Stimulated activated CD8-positive, alpha-beta memory T cell treated with anti-CD3 and anti-CD28 coated beads, Interleukin-4, amount 100 ng/mL, for 48 hours (primary cell): ENCODE data around the gene CERS4.
A peak's percentile ranks its signal among the peaks of the same experiment; 100 is the strongest.
"Not testable (repeated sequence)": the region's sequence is repeated elsewhere in the genome, so short reads cannot be mapped to it uniquely, and the experiment has no call there.

Experiments used
- DNase-seq: peaks from one replicate; pipeline ENCODE4 v3.0.0-alpha.2; 2020

CERS4 gene

GRCh38 chr19:8208922-8209461 is at the start of gene CERS4:
Gene CERS4 (plus strand): TSS chr19:8209370. CDS start chr19:8251077, 41,707 bp downstream.
- DNase-seq = peak; percentile 81

DNA sequence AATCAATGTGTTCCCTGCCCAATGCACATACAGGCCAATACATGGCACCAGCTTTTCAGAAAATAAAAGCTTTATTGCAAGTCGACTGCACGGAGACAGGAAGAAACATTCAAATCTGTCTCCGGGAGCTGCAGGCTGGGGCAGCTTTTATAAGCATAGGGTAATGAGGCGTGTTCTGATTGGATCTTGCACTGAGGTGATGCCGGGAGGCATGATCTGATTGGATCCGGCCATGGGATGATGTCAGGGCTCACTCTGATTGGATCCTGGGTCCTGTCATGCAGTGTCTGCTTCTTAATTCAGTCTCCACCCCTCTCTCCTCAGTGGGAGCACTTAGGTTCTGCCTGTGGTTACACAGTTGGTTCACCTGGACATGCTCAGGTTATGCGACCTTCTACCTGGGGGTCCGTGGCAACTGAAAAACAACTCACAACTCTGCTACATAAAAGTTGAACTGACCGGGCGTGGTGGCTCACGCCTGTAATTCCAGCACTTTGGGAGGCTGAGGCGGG is 48.0 kb upstream of the CERS4 start:
- peak; percentile 54 for DNase-seq

- no peak for DNase-seq
Observed at GRCh38 chr19:8163759-8164158, 45.4 kb upstream of the CERS4 start.

- DNase-seq = no peak
Observed at GRCh38 chr19:8167985-8168384, 41.2 kb upstream of the CERS4 start.

DNA sequence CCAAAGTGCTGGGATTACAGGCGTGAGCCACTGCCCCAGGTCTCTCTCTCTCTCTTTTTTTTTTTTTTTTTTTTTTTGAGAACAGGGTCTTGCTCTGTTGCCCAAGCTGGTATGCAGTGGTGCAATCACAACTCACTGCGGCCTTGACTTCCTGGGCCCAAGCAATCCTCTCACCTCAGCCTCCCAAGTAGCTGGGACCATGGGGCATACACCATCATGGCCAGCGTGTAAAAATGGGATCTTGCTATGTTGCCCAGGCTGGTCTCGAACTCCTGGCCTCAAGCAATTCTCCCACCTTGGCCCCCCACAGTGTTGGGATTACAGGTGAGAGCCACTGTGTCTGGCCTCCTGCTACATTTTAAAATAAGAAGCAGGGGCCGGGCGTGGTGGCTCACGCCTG is 40.6 kb upstream of the CERS4 start:
- no peak for DNase-seq

DNA sequence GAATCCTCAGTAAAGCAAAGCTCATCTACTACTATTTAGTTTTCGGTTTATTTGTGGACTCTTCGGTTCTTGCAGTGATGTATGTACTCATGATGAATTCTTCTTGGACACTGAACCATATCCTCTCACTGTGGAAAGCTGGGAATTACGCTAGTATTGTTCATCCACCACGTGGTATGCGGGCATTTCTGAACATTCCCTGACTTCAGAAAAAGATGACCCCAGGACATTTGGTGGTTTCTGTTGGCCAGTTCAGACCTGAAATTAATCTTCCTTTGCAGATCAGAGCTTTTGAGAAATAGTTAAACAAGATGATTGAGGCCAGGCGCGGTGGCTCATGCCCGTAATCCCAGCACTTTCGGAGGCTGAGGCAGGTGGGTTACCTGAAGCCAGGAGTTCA is 34.5 kb upstream of the CERS4 start:
- DNase-seq = no peak

DNA sequence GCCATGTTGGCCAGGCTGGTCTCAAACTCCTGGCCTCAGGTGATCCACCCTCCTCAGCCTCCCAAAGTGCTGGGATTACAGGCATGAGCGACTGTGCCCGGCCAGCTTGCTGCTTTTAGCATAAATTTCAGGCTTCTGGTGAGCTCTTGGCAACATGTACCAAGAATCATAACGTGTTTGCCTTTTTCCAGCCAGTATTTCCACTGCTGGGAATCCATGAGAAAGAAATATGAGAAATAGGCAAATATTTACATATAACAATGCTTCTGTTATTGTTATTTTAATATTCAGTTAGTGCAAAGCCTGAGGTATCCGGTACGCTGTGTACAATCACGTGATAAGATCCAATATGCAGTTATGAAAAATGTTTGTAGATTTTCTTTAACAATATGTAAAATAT is 29.2 kb upstream of the CERS4 start:
- DNase-seq = no peak

GRCh38 chr19:8184274-8184673 is 24.9 kb upstream of the CERS4 start:
- no peak for DNase-seq

GRCh38 chr19:8185343-8186068 is 23.7 kb upstream of the CERS4 start:
- DNase-seq = no peak

DNA sequence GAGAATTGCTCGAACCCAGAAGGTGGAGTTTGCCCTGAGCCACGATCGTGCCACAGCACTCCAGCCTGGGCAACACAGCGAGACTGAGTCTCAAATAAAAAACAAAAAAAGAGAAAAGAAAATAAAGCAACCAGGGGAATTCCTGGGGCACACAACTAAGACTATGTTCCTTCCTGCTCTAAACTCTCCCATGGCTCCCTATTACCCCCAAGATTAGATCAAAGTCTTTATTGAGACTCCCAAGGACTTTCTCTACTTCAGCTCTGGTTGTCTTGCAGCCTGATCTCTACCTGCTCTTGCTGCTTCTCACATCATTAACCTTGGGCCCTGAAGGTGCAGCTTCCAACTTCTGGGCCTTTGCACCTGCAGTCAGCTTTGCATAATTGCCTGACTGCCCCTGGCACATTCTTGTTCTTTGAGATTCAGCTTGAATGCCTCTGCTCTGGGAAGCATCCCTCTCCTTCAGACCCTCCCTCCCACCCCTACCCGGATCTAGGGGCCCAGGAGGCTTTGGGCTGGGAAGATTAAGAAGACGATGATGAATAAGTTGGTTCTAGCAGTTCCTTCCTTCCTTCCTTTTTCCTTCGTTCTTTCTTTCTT is 16.8 kb upstream of the CERS4 start:
- DNase-seq = no peak

- peak; percentile 46 for DNase-seq
Observed at GRCh38 chr19:8194528-8195267, 14.5 kb upstream of the CERS4 start.

- DNase-seq = no peak
Observed at GRCh38 chr19:8196271-8196927, 12.8 kb upstream of the CERS4 start.

DNA sequence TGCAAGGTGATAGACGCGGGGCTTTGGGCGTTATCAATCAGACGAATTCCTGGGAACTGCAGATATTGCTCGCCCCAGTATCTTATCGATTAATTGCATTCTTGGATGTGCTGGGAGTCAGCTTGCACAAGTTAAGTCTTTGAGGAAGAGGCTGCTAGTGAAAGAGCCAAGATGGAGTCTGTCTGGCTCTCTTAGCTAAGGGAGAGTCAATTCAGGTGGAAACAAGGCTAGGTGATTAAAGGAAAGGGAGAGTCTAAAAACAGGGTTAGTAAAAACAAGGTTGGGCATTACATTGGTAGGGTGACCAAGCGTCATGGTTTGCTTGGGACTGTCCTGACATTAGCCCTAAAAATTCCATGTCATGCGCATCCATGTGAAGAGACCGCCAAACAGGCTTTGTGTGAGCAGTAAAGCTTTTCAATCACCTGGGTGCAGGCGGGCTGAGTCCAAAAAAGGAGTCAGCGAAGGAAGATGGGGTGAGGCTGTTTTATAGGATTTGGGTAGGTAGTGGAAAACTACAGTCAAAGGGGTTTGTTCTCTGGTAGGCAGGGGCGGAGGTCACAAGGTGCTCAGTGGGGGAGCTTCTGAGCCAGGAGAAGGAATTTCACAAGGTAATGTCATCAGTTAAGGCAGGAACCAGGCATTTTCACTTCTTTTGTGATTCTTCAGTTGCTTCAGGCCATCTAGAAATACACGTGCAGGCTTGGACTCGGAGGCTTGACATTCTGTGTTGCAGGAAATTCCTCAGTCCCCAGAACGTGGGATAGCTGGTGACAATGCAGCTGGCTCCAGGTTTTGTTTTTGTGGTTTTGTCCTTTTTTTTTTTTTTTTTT is 5.7 kb upstream of the CERS4 start:
- not testable (repeated sequence) for DNase-seq

GRCh38 chr19:8204961-8205360 is 4.2 kb upstream of the CERS4 start:
- no peak for DNase-seq

GRCh38 chr19:8206147-8207087 is 2.8 kb upstream of the CERS4 start:
- DNase-seq = no peak

DNA sequence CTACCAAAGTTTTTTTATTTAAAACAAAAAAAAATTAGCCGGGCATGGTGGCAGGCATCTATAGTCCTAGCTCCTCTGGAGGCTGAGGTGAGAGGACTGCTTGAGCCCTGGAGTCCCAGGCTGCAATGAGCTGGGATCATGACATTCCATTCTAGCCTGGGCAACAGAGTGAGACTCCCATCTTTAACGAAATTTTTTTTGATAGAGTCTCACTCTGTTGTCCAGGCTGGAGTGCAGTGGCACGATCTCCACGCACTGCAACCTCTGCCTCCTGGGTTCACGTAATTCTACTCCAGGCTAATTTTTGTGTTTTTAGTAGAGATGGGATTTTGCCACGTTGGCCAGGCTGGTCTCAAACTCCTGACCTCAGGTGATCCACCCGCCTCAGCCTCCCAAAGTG is 1.8 kb upstream of the CERS4 start:
- not testable (repeated sequence) for DNase-seq

DNA sequence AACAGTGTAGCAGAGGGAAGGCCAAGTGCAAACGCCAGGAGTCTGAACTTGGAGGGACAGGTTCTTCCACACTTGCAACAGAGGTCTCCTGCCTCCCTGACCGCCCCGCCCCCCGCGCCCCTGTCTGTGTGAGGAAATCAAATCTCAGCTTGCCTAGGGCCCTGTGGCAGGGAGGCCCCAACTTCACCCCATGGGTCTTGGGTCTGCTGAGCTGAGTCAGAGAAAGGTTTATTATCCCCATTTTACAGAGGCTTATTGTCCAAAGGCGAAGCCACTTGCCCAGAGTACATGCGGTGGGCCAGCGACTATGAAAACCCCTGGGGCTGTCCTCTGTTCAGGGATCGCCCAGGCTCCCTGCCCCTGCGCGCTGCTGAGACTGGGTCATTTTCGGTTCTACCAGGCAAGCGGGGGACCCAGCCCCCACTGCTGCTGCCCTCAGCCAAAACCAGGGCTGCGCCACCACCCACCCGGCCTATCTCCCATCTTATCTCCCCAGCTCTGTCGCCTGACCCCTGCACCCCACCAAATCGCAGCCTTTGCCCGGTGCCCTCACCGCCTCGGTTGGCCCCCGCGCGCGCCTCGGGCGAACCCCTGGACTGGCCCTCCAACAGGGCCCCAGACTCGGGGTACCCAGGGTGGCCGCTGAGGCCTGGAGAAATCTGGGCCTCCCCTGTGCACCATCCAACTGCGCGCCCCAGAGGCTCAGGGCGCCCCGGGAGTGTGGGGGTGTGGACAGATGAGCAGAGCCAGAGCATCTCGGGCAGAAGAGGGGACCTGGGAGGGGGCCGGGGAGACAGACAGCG is 850 bp upstream of the CERS4 start:
- DNase-seq = no peak

DNA sequence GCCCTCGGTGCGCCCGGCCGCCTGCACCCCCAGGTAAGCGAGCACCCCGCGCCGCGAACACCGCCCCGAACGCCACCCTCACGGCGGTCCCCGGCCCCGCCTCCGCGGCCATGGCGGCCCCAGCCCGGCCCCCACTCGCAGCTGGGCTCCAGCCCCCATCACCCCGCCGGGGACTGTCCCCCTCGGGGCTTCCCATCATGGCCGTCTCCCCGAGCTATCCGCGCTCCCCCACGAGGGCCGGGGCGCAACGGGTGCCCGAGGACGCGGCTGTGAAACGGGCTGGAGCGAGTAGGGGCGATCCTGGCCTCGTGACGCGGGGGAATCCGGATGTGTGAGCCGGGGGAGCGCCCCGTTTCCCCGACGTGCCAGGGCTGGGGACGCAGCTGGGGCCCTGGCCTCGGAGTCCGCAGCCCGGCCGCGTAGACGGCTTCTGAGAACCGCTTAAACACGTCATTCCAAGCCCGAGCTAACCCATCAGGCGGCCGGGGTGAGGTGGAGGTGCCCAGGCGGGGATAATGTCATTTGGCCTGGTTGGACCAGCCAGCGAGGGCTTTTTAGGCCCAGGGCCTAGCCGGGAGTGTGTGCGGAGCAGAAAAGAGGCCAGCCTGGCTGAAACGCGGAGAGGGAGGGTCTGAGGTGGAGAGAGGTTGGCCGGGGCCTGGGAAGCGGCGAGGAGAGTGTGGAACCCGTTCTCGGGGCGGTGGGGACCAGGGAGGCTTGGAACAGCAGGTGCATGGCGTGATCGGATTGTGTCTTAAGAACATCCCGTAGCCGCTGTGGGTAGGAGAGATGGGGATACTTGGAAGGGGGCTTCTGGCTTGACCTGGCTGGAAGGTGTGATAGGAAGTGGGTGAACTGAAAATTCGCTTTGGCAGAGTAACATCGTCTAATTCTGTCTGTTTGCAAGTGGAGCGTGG is 550 bp downstream of the CERS4 start:
- DNase-seq = peak; percentile 81
